Caco-2 (cell line): ENCODE results near the gene ZNF511. TPM values are rescaled to one million over a fixed set of nuclear protein-coding genes. Genes with fewer than 3 reads are reported as not detected.

Experiments
- BruUV-seq: library from RNA; stranded (reverse); fragments of 400-500 nt; replicated peaks from 2 replicates; lab custom pipeline; 2021; lab: Mats Ljungman, UMichigan
- CTCF ChIA-PET: fragments of 300-600 bp; sonication (Branson Sonifier 250); formaldehyde crosslinking; loops from one replicate; lab custom pipeline; 2022; ENCODE audit warnings: antibody characterized with exemption; lab: Charles Lee
- POLR2A ChIA-PET: fragments of 300-600 bp; sonication (Branson Sonifier 250); formaldehyde crosslinking; loops from one replicate; lab custom pipeline; 2022; ENCODE audit warnings: antibody characterized with exemption; lab: Charles Lee
- DNase-seq, 2 experiments: peaks; one replicate each; pipeline versions ENCODE4 v3.0.0 to v3.0.0-alpha.2; 2020 to 2022
- H3K27me3 ChIP-seq: replicated peaks from 2 replicates; pipeline ENCODE4 v1.6.0; 2011; ENCODE audit warnings: low read length; ENCODE audit not compliant: control insufficient read depth, insufficient read depth
- H3K36me3 ChIP-seq: 2 replicates; pipeline ENCODE4 v1.5.1; 2011; ENCODE audit warnings: low read length; ENCODE audit not compliant: control insufficient read depth, insufficient read depth
- H3K4me1 ChIP-seq: fragments of 250-450 bp; sonication (Bioruptor Pico); 2 replicates; pipeline ENCODE4 v1.5.1; 2020; ENCODE audit warnings: mild to moderate bottlenecking
- H3K4me3 ChIP-seq: 2 replicates; pipeline ENCODE4 v1.5.1; 2011; ENCODE audit warnings: low read depth, mild to moderate bottlenecking, control low read depth, low read length
- H3K9me3 ChIP-seq: fragments of 250-450 bp; sonication (Bioruptor Pico); 2 replicates; pipeline ENCODE4 v1.5.1; 2020; ENCODE audit warnings: mild to moderate bottlenecking, moderate library complexity
- H3K27ac Mint-ChIP-seq: one replicate; pipeline ENCODE4 v1.8.0; 2022; ENCODE audit warnings: mixed read lengths; ENCODE audit not compliant: unreplicated experiment
- H3K27me3 Mint-ChIP-seq: one replicate; pipeline ENCODE4 v1.8.0; 2022; ENCODE audit warnings: mixed read lengths; ENCODE audit not compliant: insufficient read depth, unreplicated experiment
- H3K36me3 Mint-ChIP-seq: one replicate; pipeline ENCODE4 v1.8.0; 2022; ENCODE audit warnings: mild to moderate bottlenecking, mixed read lengths; ENCODE audit not compliant: insufficient read depth, unreplicated experiment
- H3K4me1 Mint-ChIP-seq: one replicate; pipeline ENCODE4 v1.8.0; 2022; ENCODE audit warnings: low read depth, mixed read lengths; ENCODE audit not compliant: unreplicated experiment
- H3K4me3 Mint-ChIP-seq: one replicate; pipeline ENCODE4 v1.8.0; 2022; ENCODE audit warnings: mild to moderate bottlenecking, moderate library complexity, mixed read lengths; ENCODE audit not compliant: unreplicated experiment
- H3K9me3 Mint-ChIP-seq: one replicate; pipeline ENCODE4 v1.8.0; 2022; ENCODE audit warnings: mixed read lengths; ENCODE audit not compliant: unreplicated experiment
- CTCF ChIP-seq, 2 experiments: fragments of 200-600 bp in 1 of 2; IDR thresholded peaks; 1 replicate in 1 of 2; 2 replicates in 1 of 2; pipeline versions ENCODE4 v1.5.1 to v1.8.0; 2011 to 2022; ENCODE audit warnings: antibody characterized with exemption in 1 of 2, control low read depth in 1 of 2, inconsistent platforms in 1 of 2, low read depth in 1 of 2, low read length in 1 of 2, mild to moderate bottlenecking in 1 of 2, moderate library complexity in 1 of 2; ENCODE audit not compliant: insufficient read depth in 1 of 2, severe bottlenecking in 1 of 2, unreplicated experiment in 1 of 2
- intact Hi-C: fragments of 100-400 bp; cut with micrococcal nuclease; formaldehyde crosslinking; loops from one replicate; pipeline ENCODE4 v1.10.0; 2022; ENCODE audit not compliant: unreplicated experiment
- total RNA-seq: library from RNA; stranded (reverse); gene quantifications from 2 replicates; pipeline ENCODE4 v1.2.3, GENCODE V29; 2022

The ZNF511 gene
- total RNA-seq, 1 experiment from 2014 or later, result 98.5 TPM

GRCh38 chr10:133311570-133311969, 2.9 kb downstream of the ZNF511 start:
- no TSS peak for BruUV-seq
- H3K27ac Mint-ChIP-seq, result no peak overlapping the region
- ChIA-PET POLR2A (no interaction called here), CTCF (no interaction called here)
- no peak for DNase-seq
- H3K4me3 Mint-ChIP-seq, result no peak overlapping the region
- Histone ChIP-seq H3K4me1 (peaks cover 7% of the 10 kb centered on the region), H3K9me3 (no peaks in the 10 kb centered on the region), H3K27me3 (no peaks in the 10 kb centered on the region), H3K36me3 (peaks cover 6% of the 10 kb centered on the region), H3K4me3 (no peak overlapping the region)
- no peak for TF ChIP-seq CTCF (IDR thresholded peaks at IDR 0.05; ENCODE audit: insufficient read depth in 1 of 2, low read depth in 1 of 2, low read length in 1 of 2, severe bottlenecking in 1 of 2, unreplicated experiment in 1 of 2)
- intact Hi-C loops, result no loop called here
- peaks cover 7% of the 10 kb centered on the region for H3K4me1 Mint-ChIP-seq
- peaks cover 47% of the 10 kb centered on the region for H3K36me3 Mint-ChIP-seq
- no peaks in the 10 kb centered on the region for H3K9me3 Mint-ChIP-seq
- no peaks in the 10 kb centered on the region for H3K27me3 Mint-ChIP-seq

DNA sequence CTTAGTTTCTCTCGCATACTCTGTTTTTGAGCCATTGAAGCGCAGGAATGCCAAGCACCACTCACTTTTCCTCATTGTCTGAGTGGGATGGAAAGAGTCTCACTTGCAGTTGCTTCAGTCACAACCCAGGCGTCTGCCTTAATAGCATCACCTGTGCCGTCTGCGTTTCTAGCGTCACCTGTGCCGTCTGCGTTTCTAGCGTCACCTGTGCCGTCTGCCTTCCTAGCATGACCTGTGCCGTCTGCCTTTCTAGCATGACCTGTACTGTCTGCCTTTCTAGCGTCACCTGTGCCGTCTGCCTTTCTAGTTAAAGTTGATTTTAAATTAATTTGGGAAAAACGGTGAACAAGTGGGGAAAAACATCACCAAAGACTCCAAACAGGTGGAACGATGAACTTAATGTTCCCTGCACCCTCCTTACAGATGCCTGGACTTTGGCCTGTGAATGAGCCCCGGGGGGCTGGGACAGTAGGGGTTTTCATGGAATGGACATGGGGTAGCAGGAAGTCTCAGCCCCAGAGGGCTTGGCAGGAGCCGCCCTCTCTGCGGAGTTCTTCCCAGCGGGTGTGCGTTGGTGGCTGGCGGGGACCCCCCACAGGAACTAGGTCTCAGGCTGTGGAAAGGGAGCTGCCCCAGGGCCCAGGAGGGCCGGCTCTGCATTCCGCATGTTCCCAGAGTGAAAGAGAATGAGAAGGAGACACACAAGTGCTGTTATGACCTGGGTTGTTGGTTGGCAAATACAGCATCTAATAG, 3.5 kb downstream of the ZNF511 start:
- Mint-ChIP-seq H3K36me3 (peaks cover 47% of the 10 kb centered on the region), H3K4me3 (no peak overlapping the region), H3K4me1 (peaks cover 7% of the 10 kb centered on the region), H3K9me3 (no peaks in the 10 kb centered on the region), H3K27ac (no peak overlapping the region), H3K27me3 (no peaks in the 10 kb centered on the region)
- Histone ChIP-seq H3K4me3 (no peak overlapping the region), H3K4me1 (peaks cover 4% of the 10 kb centered on the region), H3K36me3 (peaks cover 5% of the 10 kb centered on the region), H3K27me3 (no peaks in the 10 kb centered on the region), H3K9me3 (no peaks in the 10 kb centered on the region)
- intact Hi-C loops, result no loop called here
- no TSS peak for BruUV-seq
- TF ChIP-seq CTCF (IDR thresholded peaks at IDR 0.05; ENCODE audit: insufficient read depth in 1 of 2, low read depth in 1 of 2, low read length in 1 of 2, severe bottlenecking in 1 of 2, unreplicated experiment in 1 of 2), result no peak
- no peak for DNase-seq
- POLR2A ChIA-PET, result no interaction called here
- CTCF ChIA-PET, result no interaction called here

GRCh38 chr10:133312769-133313145, 4.0 kb downstream of the ZNF511 start:
- H3K36me3 Mint-ChIP-seq, result peaks cover 44% of the 10 kb centered on the region
- H3K27me3 Mint-ChIP-seq, result no peaks in the 10 kb centered on the region
- no peak for DNase-seq
- H3K4me3 Mint-ChIP-seq, result no peak overlapping the region
- H3K27ac Mint-ChIP-seq, result no peak overlapping the region
- CTCF ChIA-PET, result no interaction called here
- intact Hi-C loops, result no loop called here
- BruUV-seq, result no TSS peak
- TF ChIP-seq CTCF (IDR thresholded peaks at IDR 0.05; ENCODE audit: insufficient read depth in 1 of 2, low read depth in 1 of 2, low read length in 1 of 2, severe bottlenecking in 1 of 2, unreplicated experiment in 1 of 2), result no peak
- Histone ChIP-seq H3K9me3 (no peaks in the 10 kb centered on the region), H3K36me3 (peaks cover 5% of the 10 kb centered on the region), H3K4me3 (no peak overlapping the region), H3K27me3 (no peaks in the 10 kb centered on the region), H3K4me1 (no peaks in the 10 kb centered on the region)
- POLR2A ChIA-PET, result no interaction called here
- no peaks in the 10 kb centered on the region for H3K9me3 Mint-ChIP-seq
- H3K4me1 Mint-ChIP-seq, result peaks cover 4% of the 10 kb centered on the region
